GM04503 (cell line): ENCODE results near the gene CLEC4F.

Experiments
- DNase-seq: peaks from one replicate; pipeline ENCODE4 v3.0.0-alpha.2; 2012; ENCODE audit warnings: low read depth

Gene CLEC4F

GRCh38 chr2:70820499-70820898, at the start of gene CLEC4F:
TSS of gene CLEC4F (minus strand) at chr2:70820599. CDS start at chr2:70820523, 76 bp downstream.
- no peak for DNase-seq

- DNase-seq = no peak
These were observed 48.6 kb upstream of the CLEC4F start for GRCh38 chr2:70868970-70869369.

GRCh38 chr2:70861777-70862625, 41.6 kb upstream of the CLEC4F start:
- peak; percentile 22 for DNase-seq

- DNase-seq = no peak
These were observed 35.3 kb upstream of the CLEC4F start for GRCh38 chr2:70855667-70856066.

GRCh38 chr2:70854411-70854810, 34.0 kb upstream of the CLEC4F start:
- no peak for DNase-seq

GRCh38 chr2:70852824-70853223, 32.4 kb upstream of the CLEC4F start:
- DNase-seq = no peak

- no peak for DNase-seq
These were observed 31.3 kb upstream of the CLEC4F start for GRCh38 chr2:70851704-70852103.

GRCh38 chr2:70850925-70851324, 30.5 kb upstream of the CLEC4F start:
- DNase-seq = no peak

GRCh38 chr2:70842401-70842800, 22.0 kb upstream of the CLEC4F start:
- no peak for DNase-seq

- no peak for DNase-seq
These were observed 17.9 kb upstream of the CLEC4F start for GRCh38 chr2:70837980-70838925.

GRCh38 chr2:70835643-70836042, 15.2 kb upstream of the CLEC4F start, which contains the start of gene CD207:
TSS of gene CD207 (minus strand) at chr2:70835816. CDS start at chr2:70835776, 40 bp downstream.
- DNase-seq = no peak

GRCh38 chr2:70834881-70835280, 14.5 kb upstream of the CLEC4F start:
- DNase-seq = no peak

GRCh38 chr2:70834106-70834505, 13.7 kb upstream of the CLEC4F start:
- DNase-seq = no peak

GRCh38 chr2:70833246-70833645, 12.8 kb upstream of the CLEC4F start:
- DNase-seq = no peak

- no peak for DNase-seq
These were observed 12.0 kb upstream of the CLEC4F start for GRCh38 chr2:70832386-70832785.

- no peak for DNase-seq
These were observed 11.5 kb upstream of the CLEC4F start for GRCh38 chr2:70831861-70832260.

- DNase-seq = no peak
These were observed 10.0 kb upstream of the CLEC4F start for GRCh38 chr2:70830366-70830765.

GRCh38 chr2:70829916-70830315, 9.5 kb upstream of the CLEC4F start:
- no peak for DNase-seq

GRCh38 chr2:70828914-70829824, 8.8 kb upstream of the CLEC4F start:
- peak; percentile 24 for DNase-seq

- no peak for DNase-seq
These were observed 7.7 kb upstream of the CLEC4F start for GRCh38 chr2:70828115-70828514.

GRCh38 chr2:70827388-70827787, 7.0 kb upstream of the CLEC4F start:
- DNase-seq = no peak
